ENCODE results near the gene GANC.

GRCh38 chr15:42385980-42386700 lies 113.1 kb downstream of the GANC start:
- TF ChIP-seq CTCF (IDR thresholded peaks at IDR 0.05; ENCODE audit: borderline replicate concordance, extremely low read depth, low read length, poor library complexity, severe bottlenecking) = no peak
- no peak for TF ChIP-seq EZH2 (IDR thresholded peaks at IDR 0.05; ENCODE audit: borderline replicate concordance, low read depth, low read length, severe bottlenecking)

Measured in DND-41 (cell line).